GM12874 (cell line): ENCODE data around the gene TSPAN32.

Experiments
- TF ChIP-seq, protein P1 (sequence below): IDR thresholded peaks from 2 replicates; pipeline ENCODE4 v1.5.1; 2011; ENCODE audit warnings: low read depth, mild to moderate bottlenecking, control low read depth, low read length, moderate library complexity; ENCODE audit not compliant: insufficient read depth

TSPAN32 gene

DNA sequence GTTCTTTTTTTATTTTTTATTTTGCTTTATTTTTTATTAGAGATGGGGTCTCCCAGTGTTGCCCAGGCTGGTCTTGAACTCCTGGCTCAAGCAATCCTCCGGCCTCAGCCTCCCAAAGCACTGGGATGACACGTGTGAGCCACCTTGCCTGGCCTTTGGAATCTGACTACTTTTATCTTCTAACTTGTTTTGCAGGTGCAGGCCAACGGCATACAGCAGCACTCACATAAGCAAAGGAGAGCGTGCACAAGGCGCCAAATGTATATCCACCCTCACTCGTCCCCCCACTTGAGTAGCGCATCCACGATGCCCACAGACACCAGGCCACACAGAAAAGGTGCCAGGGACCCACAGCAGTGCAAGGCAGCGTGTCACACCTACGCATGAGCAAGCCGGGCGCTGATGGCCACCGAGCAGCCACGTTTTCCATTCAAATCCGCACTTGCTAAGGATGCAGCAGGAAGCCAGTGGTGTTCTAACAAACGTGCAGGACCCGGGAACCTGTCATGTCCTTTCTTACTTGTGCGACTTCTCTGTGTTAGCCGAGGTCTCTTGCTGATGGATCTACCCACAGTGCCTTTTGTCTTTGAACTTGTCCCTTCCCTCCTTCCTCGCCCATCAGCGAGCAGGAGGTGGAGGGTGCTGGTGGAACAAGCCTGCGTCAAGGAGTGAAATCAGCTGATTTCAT is 37.3 kb upstream of the TSPAN32 start:
- TF ChIP-seq, protein P1, sequence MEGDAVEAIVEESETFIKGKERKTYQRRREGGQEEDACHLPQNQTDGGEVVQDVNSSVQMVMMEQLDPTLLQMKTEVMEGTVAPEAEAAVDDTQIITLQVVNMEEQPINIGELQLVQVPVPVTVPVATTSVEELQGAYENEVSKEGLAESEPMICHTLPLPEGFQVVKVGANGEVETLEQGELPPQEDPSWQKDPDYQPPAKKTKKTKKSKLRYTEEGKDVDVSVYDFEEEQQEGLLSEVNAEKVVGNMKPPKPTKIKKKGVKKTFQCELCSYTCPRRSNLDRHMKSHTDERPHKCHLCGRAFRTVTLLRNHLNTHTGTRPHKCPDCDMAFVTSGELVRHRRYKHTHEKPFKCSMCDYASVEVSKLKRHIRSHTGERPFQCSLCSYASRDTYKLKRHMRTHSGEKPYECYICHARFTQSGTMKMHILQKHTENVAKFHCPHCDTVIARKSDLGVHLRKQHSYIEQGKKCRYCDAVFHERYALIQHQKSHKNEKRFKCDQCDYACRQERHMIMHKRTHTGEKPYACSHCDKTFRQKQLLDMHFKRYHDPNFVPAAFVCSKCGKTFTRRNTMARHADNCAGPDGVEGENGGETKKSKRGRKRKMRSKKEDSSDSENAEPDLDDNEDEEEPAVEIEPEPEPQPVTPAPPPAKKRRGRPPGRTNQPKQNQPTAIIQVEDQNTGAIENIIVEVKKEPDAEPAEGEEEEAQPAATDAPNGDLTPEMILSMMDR: no peak

DNA sequence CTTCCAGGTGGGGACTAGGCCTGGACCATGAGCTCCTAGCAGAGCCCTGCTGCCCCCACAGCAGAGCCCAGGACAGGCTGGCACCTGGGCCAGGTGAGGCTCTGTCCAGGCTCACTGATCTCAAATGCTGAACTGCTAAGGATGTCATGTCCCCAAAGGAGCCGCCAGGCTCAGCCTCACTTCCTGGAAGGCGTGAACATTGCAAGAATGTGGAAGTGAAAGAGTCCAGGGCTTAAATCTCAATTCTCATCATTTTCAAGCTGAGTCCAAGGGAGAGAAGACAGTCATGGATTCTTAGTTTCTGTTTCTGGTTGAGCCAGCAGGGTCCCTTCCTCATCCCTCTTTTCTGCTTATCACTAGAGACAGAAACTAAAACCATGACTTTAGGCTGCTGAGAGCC is 36.4 kb upstream of the TSPAN32 start:
- TF ChIP-seq, protein P1: no peak

DNA sequence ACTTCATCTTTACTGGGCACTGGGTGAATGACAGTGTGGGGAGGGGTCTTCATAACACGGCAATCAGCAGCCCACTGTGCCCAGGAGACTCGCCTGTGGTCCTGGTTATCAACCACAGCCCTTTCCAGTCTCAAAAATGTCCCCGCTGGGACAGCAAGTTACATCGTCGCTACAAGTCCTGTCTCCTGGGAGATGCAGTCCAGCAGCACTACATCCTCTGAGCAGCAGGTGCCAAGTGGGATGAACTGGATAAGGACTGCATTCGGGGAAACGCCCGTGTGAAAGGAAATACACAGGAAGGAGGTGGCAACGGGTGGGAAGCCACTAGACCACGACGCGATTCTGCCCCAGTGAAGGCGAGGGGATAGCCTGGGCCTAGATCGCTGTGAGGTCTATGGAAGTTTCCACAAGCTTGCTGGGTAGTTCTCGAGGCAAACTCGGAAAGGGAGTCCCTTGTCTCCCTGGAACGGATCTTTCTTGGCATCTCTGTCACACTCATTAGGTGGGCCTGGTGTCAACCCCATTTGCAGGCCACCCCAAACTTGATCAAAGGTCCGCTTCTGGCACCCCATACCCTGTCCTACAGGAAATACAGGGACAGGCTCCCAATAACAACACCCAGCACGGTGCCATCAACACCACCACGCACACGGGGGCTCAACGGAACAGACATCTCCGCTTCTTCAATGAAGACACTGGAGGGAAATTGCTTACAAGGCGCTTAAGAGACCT is 35.8 kb upstream of the TSPAN32 start:
- TF ChIP-seq, protein P1: no peak

DNA sequence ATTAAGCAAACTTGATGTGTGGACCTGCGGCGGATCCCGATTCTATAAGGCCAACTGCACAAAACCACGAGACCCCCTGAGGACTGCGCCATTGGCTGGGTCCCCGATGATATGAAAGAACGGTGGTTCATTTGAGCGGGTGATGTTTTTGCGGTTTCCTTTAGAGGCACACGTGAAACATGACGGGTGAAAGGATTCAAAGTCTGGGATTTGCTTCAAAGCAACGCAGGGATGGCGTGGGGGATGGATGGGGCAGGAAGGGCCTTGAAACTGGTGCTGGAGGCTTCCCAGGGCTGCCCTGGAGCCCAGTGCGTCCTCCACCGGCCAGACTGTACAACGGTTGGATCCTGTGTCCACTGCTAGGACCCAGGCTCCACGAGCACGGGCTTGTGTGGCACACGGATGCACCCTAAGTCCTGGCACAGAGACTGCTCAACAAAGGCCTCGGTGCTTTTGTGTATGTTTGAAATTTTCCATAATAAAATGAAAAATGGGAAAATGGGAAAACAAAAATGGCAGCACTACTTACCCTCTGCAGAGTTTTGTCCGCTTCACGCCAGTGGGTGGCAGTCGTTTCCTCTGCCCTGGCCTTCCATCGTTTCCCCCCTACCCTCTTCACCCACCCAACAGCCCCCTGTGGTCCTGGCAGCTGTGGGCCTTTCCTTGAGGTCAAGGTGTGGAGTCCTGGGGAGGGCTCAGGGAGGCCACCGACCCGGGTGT is 35.1 kb upstream of the TSPAN32 start:
- TF ChIP-seq, protein P1: no peak

DNA sequence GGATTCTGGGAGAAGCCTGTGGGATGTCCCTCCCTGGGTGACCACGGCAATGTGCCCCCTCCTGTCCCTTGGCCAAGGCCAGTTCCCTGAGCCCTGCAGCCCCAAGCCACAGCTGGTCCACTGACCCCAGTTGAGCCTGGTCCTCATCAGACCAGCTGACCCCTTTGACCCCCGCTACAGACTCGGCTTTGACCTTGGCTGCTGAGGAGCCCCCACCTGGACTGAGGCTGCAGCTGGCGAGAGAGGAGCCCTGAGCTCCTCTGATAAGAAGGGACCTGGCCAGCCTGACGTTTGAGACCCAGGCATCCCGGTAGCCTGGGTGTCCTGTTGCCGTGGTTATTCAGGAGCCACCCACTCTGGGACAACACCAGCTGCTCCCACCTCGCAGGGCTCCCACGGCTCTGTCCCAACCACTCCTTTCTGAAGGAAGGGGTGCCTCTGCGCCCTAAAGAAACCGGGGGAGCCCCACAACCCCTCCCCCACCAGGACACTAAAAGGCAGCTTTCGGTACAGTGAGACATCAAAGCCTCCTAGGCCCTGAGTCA is 34.4 kb upstream of the TSPAN32 start:
- TF ChIP-seq, protein P1: no peak

DNA sequence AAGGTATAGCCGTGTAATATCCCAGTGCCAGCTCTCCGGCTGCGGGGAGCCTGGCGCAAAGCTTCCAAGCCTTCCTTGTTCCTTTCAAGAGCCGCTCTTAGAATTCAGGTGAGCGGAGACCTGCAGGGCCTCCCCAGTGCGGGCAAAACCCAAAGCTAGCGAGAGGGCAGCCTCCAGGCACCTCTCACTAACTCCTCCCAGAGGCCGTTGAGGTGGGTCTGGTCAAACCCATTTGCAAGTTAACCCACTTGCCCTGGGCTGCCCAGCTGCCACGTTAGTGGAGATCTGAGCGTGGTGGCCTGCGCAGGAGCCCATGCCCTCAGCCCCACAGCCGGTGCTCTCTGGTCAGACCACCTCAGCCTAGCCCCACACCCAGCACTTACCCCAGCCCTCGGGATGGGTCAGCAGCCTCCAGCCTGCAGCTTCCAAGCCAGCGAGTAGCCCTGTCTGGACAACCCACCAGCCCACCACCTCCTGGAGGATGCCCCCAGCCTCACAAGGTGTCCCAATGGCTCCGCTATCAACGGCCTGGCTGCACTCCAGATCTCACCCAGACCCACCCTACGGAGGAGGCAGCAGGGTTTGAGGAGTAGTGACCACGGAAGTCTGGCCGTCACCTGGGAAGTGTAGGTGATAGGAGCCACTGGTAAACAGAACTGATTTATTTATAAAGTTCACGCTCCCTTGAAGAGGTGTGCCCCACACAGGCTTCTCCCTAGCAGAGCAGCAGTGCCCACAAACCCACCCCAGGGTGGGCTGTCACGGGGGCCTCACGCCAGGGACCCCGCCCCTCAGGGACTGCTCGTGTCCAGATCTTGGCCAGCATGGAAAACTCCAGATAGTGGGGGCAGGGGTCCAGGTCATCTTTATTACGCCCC is 33.7 kb upstream of the TSPAN32 start:
- TF ChIP-seq, protein P1: no peak
